ENCODE data around the gene SORCS3. TPM values are rescaled to one million over a fixed set of nuclear protein-coding genes. Genes with fewer than 3 reads are reported as not detected.
A peak's percentile ranks its signal among the peaks of the same experiment; 100 is the strongest.

SORCS3 gene
- total RNA-seq, 1 experiment from 2014 or later: not detected

DNA sequence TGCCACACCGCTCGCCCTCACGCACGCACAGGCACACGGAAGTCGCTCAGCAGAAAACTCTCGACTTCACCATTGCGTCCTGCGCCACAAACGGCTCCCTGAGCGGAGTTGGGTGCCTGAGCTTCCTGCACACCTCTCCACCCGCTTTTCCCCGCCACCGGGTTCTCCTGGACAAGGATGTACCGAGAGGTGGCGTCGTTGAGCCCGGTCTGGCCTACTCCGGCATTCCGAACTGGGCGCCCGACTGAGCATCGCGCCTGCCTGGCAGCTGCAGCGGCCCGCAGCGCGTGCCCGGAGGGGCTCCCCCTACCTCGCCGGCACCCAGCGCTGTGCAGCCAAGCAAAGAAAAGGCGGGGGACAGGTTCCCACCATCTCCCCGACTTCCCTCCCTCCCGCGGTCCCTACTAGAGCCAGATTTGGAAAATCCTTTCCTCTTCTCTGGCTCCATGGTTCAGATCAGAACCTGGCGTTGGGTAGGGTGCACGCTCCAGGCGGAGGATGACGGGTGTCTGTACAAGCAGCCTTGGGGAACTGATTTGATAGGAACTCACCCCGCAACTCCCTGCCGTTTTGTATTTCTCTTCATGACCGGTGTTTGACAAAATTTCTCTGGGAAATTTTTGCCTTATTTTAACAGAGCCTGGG, 1.7 kb downstream of the SORCS3 start:
- peak; percentile 36 for DNase-seq (ENCODE audit: extremely low read depth, low read depth)

DNA sequence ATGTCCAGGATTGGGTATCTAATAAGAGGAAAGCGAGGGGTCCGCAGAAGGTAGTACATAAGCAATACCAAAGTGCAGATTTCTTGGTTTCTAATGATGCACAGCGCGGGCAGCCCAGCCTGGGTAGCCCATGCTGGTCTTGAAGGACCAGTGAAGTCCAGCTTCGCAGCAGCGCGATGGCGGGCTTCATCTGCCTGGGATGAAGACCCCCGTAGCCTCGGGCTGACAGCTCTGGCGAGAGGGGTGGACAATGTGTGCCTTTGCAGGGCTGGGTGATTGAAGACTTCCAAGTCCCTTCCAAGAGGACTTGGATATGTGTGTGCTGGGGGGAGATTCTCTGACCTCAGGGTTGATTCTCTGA, 2.2 kb downstream of the SORCS3 start:
- no peak for DNase-seq (ENCODE audit: extremely low read depth, low read depth)

- DNase-seq (ENCODE audit: extremely low read depth, low read depth): no peak
Measured at GRCh38 chr10:104646146-104646545, 5.1 kb downstream of the SORCS3 start.

GRCh38 chr10:104648421-104648820, 7.3 kb downstream of the SORCS3 start:
- no peak for DNase-seq (ENCODE audit: extremely low read depth, low read depth)

- DNase-seq (ENCODE audit: extremely low read depth, low read depth): no peak
Measured at GRCh38 chr10:104650072-104650471, 9.0 kb downstream of the SORCS3 start.

GRCh38 chr10:104650635-104651331, 9.7 kb downstream of the SORCS3 start:
- DNase-seq (ENCODE audit: extremely low read depth, low read depth): no peak

DNA sequence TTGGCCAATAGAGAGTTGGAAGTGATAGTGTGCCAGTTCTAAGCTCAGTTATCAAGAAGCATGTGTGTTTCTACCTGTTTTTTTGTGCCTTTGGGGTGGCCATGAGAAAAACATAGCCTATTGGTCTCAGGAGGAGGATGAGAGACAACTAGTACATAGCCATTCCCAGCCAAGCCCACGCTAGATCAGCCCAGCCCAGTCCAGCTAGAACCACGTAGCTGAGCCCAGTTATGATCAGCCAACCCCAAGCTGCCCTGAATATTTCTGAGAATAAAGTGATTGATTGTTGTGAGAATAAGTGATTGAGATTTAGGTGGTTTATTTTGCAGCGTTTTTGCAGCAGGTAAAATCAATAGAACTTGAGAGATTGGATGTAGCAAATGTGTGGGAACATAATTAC, 15.9 kb downstream of the SORCS3 start:
- DNase-seq (ENCODE audit: extremely low read depth, low read depth): no peak

DNA sequence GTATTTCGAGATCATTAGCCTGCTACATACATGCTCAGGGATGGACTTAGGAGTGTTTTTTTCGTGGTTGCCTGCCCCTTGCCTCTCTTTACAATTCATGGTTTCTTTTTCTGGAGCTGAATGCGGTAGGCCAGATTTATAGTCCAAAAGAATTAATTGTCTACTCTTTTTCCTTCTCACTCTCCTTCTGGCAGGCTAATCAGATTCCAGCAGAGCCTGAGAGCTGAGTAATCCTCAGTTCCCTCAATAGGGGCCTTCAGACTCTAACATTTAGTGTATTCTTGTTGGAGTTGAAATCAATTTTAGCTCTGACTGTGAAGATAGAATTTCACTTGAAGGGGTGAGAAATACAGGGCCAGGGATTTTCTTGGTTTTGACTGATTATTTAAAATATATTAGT, 16.4 kb downstream of the SORCS3 start:
- DNase-seq (ENCODE audit: extremely low read depth, low read depth): no peak

DNA sequence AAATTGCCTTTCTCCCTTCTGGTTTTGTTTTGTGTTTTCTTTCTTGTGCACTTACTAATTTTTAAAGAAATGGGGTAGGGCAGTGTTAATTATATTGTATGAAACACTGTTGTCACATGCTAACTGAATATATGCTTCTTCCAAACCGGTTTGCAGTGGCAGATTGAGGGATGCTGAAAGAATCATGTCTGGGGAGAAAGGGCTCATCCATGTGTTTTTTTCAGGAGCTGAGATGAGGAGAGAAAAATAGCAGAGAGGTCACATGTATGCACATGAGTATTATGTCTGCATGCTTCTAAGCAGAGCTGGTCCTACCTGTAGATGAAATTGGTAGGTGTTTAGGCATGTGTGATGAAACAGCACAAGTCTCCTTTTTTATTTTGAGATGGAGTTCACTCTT, 17.0 kb downstream of the SORCS3 start:
- no peak for DNase-seq (ENCODE audit: extremely low read depth, low read depth)

- no peak for DNase-seq (ENCODE audit: extremely low read depth, low read depth)
Measured at GRCh38 chr10:104659809-104660208, 18.7 kb downstream of the SORCS3 start.

DNA sequence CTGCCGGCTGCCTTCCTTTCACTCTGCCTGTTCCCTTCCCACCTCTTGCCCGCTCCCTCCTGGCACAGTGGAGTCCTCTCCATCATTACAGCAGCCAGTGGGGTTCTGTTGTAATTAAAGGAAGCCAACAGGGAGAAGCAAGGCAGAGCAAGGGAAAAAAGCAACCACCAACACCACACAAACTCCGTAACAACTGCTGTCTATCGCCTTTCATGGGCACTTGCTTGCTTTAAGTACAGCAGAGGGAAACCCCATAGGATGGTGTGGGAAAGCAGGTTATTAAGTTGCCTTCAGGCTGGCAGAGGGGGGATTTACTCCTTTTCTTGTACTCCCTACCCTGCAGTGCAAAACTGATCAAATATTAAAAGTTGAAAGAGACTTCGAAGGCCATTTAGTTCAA, 22.0 kb downstream of the SORCS3 start:
- no peak for DNase-seq (ENCODE audit: extremely low read depth, low read depth)

DNA sequence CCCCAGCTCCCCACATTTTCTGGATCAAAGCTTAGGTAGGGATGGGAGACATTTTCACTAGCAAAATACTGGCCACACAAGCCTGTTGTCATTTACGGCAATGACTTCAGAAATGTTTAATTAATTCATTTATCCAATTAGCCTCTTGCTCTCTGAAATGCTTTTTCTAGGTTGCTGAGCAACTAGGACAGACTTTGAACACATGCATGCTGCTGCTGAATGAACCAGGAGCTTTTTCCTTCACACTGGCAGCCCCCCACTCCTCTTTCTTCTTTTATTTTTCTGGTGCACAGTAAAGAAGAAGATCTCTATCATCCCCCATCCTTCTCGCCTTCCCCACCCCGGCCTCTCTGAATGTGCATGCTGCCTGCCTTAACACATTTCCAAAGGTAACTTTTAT, 22.5 kb downstream of the SORCS3 start:
- no peak for DNase-seq (ENCODE audit: extremely low read depth, low read depth)

- DNase-seq (ENCODE audit: extremely low read depth, low read depth): no peak
Measured at GRCh38 chr10:104664205-104664604, 23.1 kb downstream of the SORCS3 start.

- no peak for DNase-seq (ENCODE audit: extremely low read depth, low read depth)
Measured at GRCh38 chr10:104665174-104665573, 24.1 kb downstream of the SORCS3 start.

DNA sequence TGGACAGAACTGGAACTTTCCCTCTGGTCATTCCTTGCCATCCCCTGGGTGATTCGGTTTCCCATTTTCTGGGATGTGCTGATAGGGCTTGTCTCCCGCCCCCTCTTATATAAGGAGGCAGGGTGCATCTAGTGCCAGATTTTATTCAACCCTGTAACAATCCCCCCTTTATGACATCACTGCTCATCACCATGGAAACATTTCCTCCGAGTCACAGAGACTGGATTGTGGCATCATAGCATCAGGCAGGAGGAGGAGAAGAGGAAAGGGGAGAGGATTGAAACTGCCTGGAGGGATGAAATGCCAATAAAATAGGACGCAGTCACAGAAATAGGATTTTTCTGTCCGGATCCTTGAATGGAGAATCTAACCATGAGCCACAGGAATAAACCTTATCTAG, 25.0 kb downstream of the SORCS3 start:
- DNase-seq (ENCODE audit: extremely low read depth, low read depth): no peak

DNA sequence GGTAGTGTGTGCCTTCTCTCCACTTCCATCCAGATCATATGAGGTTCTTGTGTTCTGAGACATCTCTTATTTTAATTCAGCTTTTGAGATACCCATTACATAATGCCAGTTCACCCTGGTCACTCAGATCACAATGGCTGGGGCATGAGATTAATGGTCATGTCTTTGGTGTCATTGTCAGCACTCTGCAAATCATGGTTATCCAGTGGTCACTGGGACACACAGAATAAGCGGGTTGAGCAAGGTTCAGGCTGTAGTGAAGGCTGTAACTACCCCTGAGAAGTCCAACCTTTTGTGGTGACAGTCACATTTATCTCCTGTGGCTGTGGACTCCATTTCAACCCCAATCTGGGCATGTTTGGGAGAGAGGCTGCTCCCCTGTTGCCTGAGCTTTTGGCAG, 35.8 kb downstream of the SORCS3 start:
- no peak for DNase-seq (ENCODE audit: extremely low read depth, low read depth)

GRCh38 chr10:104678658-104679057, 37.6 kb downstream of the SORCS3 start:
- no peak for DNase-seq (ENCODE audit: extremely low read depth, low read depth)

GRCh38 chr10:104680467-104681401, 39.6 kb downstream of the SORCS3 start:
- no peak for DNase-seq (ENCODE audit: extremely low read depth, low read depth)

- DNase-seq (ENCODE audit: extremely low read depth, low read depth): no peak
Measured at GRCh38 chr10:104681485-104681884, 40.4 kb downstream of the SORCS3 start.

DNA sequence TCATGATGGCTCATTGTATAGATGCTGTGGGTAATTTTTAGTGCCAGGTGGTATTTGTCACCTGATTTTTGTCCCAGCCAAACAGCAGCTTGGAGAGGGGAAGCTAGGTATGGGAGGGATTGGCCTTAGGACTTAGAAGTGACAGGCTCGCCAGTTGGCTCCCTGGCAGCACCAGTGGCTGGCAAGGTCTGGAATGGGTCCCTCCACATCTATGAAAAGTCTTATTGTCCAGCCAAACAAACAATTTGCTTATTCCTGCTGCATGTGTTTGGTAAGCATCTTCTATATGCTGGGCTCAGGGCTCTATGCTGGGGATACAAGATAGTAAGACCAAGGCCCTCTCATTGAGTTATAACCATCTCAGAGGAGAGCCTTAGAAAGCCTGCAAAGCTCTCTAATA, 42.5 kb downstream of the SORCS3 start:
- DNase-seq (ENCODE audit: extremely low read depth, low read depth): no peak

GRCh38 chr10:104686829-104687228, 45.7 kb downstream of the SORCS3 start:
- DNase-seq (ENCODE audit: extremely low read depth, low read depth): no peak
